ENCODE results near the gene TRPC6.

GRCh38 chr11:101470419-101470818 lies 113.4 kb downstream of the TRPC6 start:
- TF ChIP-seq POLR2A (IDR thresholded peaks at IDR 0.05): no peak
- TF ChIP-seq, protein P1, sequence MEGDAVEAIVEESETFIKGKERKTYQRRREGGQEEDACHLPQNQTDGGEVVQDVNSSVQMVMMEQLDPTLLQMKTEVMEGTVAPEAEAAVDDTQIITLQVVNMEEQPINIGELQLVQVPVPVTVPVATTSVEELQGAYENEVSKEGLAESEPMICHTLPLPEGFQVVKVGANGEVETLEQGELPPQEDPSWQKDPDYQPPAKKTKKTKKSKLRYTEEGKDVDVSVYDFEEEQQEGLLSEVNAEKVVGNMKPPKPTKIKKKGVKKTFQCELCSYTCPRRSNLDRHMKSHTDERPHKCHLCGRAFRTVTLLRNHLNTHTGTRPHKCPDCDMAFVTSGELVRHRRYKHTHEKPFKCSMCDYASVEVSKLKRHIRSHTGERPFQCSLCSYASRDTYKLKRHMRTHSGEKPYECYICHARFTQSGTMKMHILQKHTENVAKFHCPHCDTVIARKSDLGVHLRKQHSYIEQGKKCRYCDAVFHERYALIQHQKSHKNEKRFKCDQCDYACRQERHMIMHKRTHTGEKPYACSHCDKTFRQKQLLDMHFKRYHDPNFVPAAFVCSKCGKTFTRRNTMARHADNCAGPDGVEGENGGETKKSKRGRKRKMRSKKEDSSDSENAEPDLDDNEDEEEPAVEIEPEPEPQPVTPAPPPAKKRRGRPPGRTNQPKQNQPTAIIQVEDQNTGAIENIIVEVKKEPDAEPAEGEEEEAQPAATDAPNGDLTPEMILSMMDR (IDR thresholded peaks at IDR 0.05): no peak

Data from vagina (tissue), 2 donors.